ENCODE measurements around the gene DCTD.

The DCTD gene

GRCh38 chr4:182917182-182918043 is at the start of gene DCTD:
Gene DCTD (minus strand): TSS chr4:182917386. CDS start chr4:182915568, 1,818 bp downstream.
- in situ Hi-C loops (cut with MboI; ENCODE audit: low sequenced_read_pairs), result no loop called here

GRCh38 chr4:182960746-182961145 is 43.6 kb upstream of the DCTD start:
- in situ Hi-C loops (cut with MboI; ENCODE audit: low sequenced_read_pairs), result no loop called here

GRCh38 chr4:182960228-182960627 is 43.0 kb upstream of the DCTD start:
- in situ Hi-C loops (cut with MboI; ENCODE audit: low sequenced_read_pairs), result no loop called here

- in situ Hi-C loops (cut with MboI; ENCODE audit: low sequenced_read_pairs), result no loop called here
Measured at GRCh38 chr4:182955411-182955810, 38.2 kb upstream of the DCTD start.

GRCh38 chr4:182944484-182945213 is 27.5 kb upstream of the DCTD start:
- in situ Hi-C loops (cut with MboI; ENCODE audit: low sequenced_read_pairs), result loop anchor here (25.0 kb wide), 1 partner anchor 318 kb away; no protein-coding TSS in a partner anchor

GRCh38 chr4:182939680-182940079 is 22.5 kb upstream of the DCTD start:
- in situ Hi-C loops (cut with MboI; ENCODE audit: low sequenced_read_pairs), result loop anchor here (25.0 kb wide), 1 partner anchor 323 kb away; no protein-coding TSS in a partner anchor

GRCh38 chr4:182938205-182938645 is 21.0 kb upstream of the DCTD start:
- in situ Hi-C loops (cut with MboI; ENCODE audit: low sequenced_read_pairs), result loop anchor here (25.0 kb wide), 1 partner anchor 324 kb away; no protein-coding TSS in a partner anchor

- in situ Hi-C loops (cut with MboI; ENCODE audit: low sequenced_read_pairs), result loop anchor here (25.0 kb wide), 1 partner anchor 325 kb away; no protein-coding TSS in a partner anchor
Measured at GRCh38 chr4:182937268-182938204, 20.4 kb upstream of the DCTD start.

GRCh38 chr4:182932651-182933050 is 15.5 kb upstream of the DCTD start:
- in situ Hi-C loops (cut with MboI; ENCODE audit: low sequenced_read_pairs), result loop anchor here (25.0 kb wide), 1 partner anchor 330 kb away; no protein-coding TSS in a partner anchor

- in situ Hi-C loops (cut with MboI; ENCODE audit: low sequenced_read_pairs), result loop anchor here (25.0 kb wide), 1 partner anchor 330 kb away; no protein-coding TSS in a partner anchor
Measured at GRCh38 chr4:182931691-182932345, 14.6 kb upstream of the DCTD start.

GRCh38 chr4:182930889-182931288 is 13.7 kb upstream of the DCTD start:
- in situ Hi-C loops (cut with MboI; ENCODE audit: low sequenced_read_pairs), result loop anchor here (25.0 kb wide), 1 partner anchor 331 kb away; no protein-coding TSS in a partner anchor

- in situ Hi-C loops (cut with MboI; ENCODE audit: low sequenced_read_pairs), result loop anchor here (25.0 kb wide), 1 partner anchor 333 kb away; no protein-coding TSS in a partner anchor
Measured at GRCh38 chr4:182929296-182929695, 12.1 kb upstream of the DCTD start.

- in situ Hi-C loops (cut with MboI; ENCODE audit: low sequenced_read_pairs), result loop anchor here (25.0 kb wide), 1 partner anchor 334 kb away; no protein-coding TSS in a partner anchor
Measured at GRCh38 chr4:182928061-182928460, 10.9 kb upstream of the DCTD start.

GRCh38 chr4:182927505-182927904 is 10.3 kb upstream of the DCTD start:
- in situ Hi-C loops (cut with MboI; ENCODE audit: low sequenced_read_pairs), result loop anchor here (25.0 kb wide), 1 partner anchor 335 kb away; no protein-coding TSS in a partner anchor

GRCh38 chr4:182925855-182926254 is 8.7 kb upstream of the DCTD start:
- in situ Hi-C loops (cut with MboI; ENCODE audit: low sequenced_read_pairs), result loop anchor here (25.0 kb wide), 1 partner anchor 336 kb away; no protein-coding TSS in a partner anchor

- in situ Hi-C loops (cut with MboI; ENCODE audit: low sequenced_read_pairs), result loop anchor here (25.0 kb wide), 1 partner anchor 337 kb away; no protein-coding TSS in a partner anchor
Measured at GRCh38 chr4:182925298-182925757, 8.1 kb upstream of the DCTD start.

GRCh38 chr4:182924497-182924896 is 7.3 kb upstream of the DCTD start:
- in situ Hi-C loops (cut with MboI; ENCODE audit: low sequenced_read_pairs), result no loop called here

GRCh38 chr4:182923796-182924340 is 6.7 kb upstream of the DCTD start:
- in situ Hi-C loops (cut with MboI; ENCODE audit: low sequenced_read_pairs), result no loop called here

- in situ Hi-C loops (cut with MboI; ENCODE audit: low sequenced_read_pairs), result no loop called here
Measured at GRCh38 chr4:182923366-182923765, 6.2 kb upstream of the DCTD start.
